SJCRH30 (cell line): ENCODE measurements around the gene CTNNA3. TPM values are rescaled to one million over a fixed set of nuclear protein-coding genes. Genes with fewer than 3 reads are reported as not detected.

Source experiments
- DNase-seq, 2 experiments: peaks; one replicate each; pipeline ENCODE4 v3.0.0-alpha.2; 2015 to 2020
- H3K27ac ChIP-seq: fragments of 250-450 bp; sonication (Bioruptor Pico); 2 replicates; pipeline ENCODE4 v1.5.1; 2020; ENCODE audit warnings: mild to moderate bottlenecking, moderate library complexity
- H3K27me3 ChIP-seq: fragments of 250-450 bp; sonication (Bioruptor Pico); 2 replicates; pipeline ENCODE4 v1.5.1; 2020; ENCODE audit warnings: mild to moderate bottlenecking, moderate library complexity
- H3K36me3 ChIP-seq: fragments of 250-450 bp; sonication (Bioruptor Pico); 2 replicates; pipeline ENCODE4 v1.5.1; 2020; ENCODE audit warnings: mild to moderate bottlenecking, moderate library complexity
- H3K4me1 ChIP-seq: fragments of 250-450 bp; sonication (Bioruptor Pico); 2 replicates; pipeline ENCODE4 v1.5.1; 2020; ENCODE audit warnings: mild to moderate bottlenecking, moderate library complexity
- H3K4me3 ChIP-seq: fragments of 250-450 bp; sonication (Bioruptor Pico); 2 replicates; pipeline ENCODE4 v1.5.1; 2020; ENCODE audit warnings: mild to moderate bottlenecking, moderate library complexity
- H3K9me3 ChIP-seq: fragments of 250-450 bp; sonication (Bioruptor Pico); replicated peaks from 2 replicates; pipeline ENCODE4 v1.5.1; 2020; ENCODE audit warnings: mild to moderate bottlenecking, moderate library complexity
- total RNA-seq: library from RNA; depleted of rRNA; stranded (reverse); fragments of >200 nt; shearing (Covaris generic); gene quantifications from 2 replicates; pipeline ENCODE4 v1.2.3, GENCODE V29; 2014

CTNNA3 gene
- total RNA-seq, 1 experiment from 2014 or later = 2.7 TPM

GRCh38 chr10:66564287-66564686 is 1131.7 kb downstream of the CTNNA3 start:
- Histone ChIP-seq H3K27ac (no peak overlapping the region), H3K27me3 (no peaks in the 10 kb centered on the region), H3K4me1 (no peaks in the 10 kb centered on the region), H3K36me3 (no peaks in the 10 kb centered on the region), H3K4me3 (no peak overlapping the region), H3K9me3 (no peaks in the 10 kb centered on the region)
- DNase-seq = no peak

- DNase-seq = no peak
- Histone ChIP-seq H3K36me3 (no peaks in the 10 kb centered on the region), H3K4me1 (no peaks in the 10 kb centered on the region), H3K27me3 (no peaks in the 10 kb centered on the region), H3K9me3 (no peaks in the 10 kb centered on the region), H3K27ac (no peak overlapping the region), H3K4me3 (no peak overlapping the region)
Measured at GRCh38 chr10:66555061-66555460, 1140.9 kb downstream of the CTNNA3 start.

GRCh38 chr10:66552331-66552730 is 1143.7 kb downstream of the CTNNA3 start:
- H3K36me3 ChIP-seq = no peaks in the 10 kb centered on the region
- H3K9me3 ChIP-seq = no peaks in the 10 kb centered on the region
- DNase-seq = no peak
- no peaks in the 10 kb centered on the region for H3K27me3 ChIP-seq
- no peak overlapping the region for H3K27ac ChIP-seq
- no peak overlapping the region for H3K4me3 ChIP-seq
- no peaks in the 10 kb centered on the region for H3K4me1 ChIP-seq

GRCh38 chr10:66550351-66550750 is 1145.6 kb downstream of the CTNNA3 start:
- Histone ChIP-seq H3K9me3 (no peaks in the 10 kb centered on the region), H3K4me3 (no peak overlapping the region)

GRCh38 chr10:66538908-66539307 is 1157.1 kb downstream of the CTNNA3 start:
- Histone ChIP-seq H3K4me1 (no peaks in the 10 kb centered on the region), H3K4me3 (no peak overlapping the region), H3K9me3 (no peaks in the 10 kb centered on the region), H3K27ac (no peak overlapping the region), H3K36me3 (no peaks in the 10 kb centered on the region), H3K27me3 (no peaks in the 10 kb centered on the region)
- no peak for DNase-seq

More at GRCh38 chr10:66550351-66550750, 1145.6 kb downstream of the CTNNA3 start:
- no peak overlapping the region for H3K27ac ChIP-seq
- H3K4me1 ChIP-seq = no peaks in the 10 kb centered on the region
- H3K27me3 ChIP-seq = no peaks in the 10 kb centered on the region
- no peaks in the 10 kb centered on the region for H3K36me3 ChIP-seq
- DNase-seq = no peak

GRCh38 chr10:66538371-66538770 is 1157.6 kb downstream of the CTNNA3 start:
- no peak for DNase-seq
- H3K4me1 ChIP-seq = no peaks in the 10 kb centered on the region
- H3K27me3 ChIP-seq = no peaks in the 10 kb centered on the region
- H3K27ac ChIP-seq = no peak overlapping the region
- H3K36me3 ChIP-seq = no peaks in the 10 kb centered on the region
- H3K4me3 ChIP-seq = no peak overlapping the region
- no peaks in the 10 kb centered on the region for H3K9me3 ChIP-seq

- DNase-seq = no peak
- no peaks in the 10 kb centered on the region for H3K9me3 ChIP-seq
- no peak overlapping the region for H3K27ac ChIP-seq
- H3K27me3 ChIP-seq = no peaks in the 10 kb centered on the region
- no peaks in the 10 kb centered on the region for H3K36me3 ChIP-seq
- no peaks in the 10 kb centered on the region for H3K4me1 ChIP-seq
- no peak overlapping the region for H3K4me3 ChIP-seq
Measured at GRCh38 chr10:66537186-66537585, 1158.8 kb downstream of the CTNNA3 start.

GRCh38 chr10:66535439-66535838 is 1160.6 kb downstream of the CTNNA3 start:
- Histone ChIP-seq H3K9me3 (no peaks in the 10 kb centered on the region), H3K36me3 (no peaks in the 10 kb centered on the region), H3K4me3 (no peak overlapping the region), H3K27me3 (no peaks in the 10 kb centered on the region), H3K27ac (no peak overlapping the region), H3K4me1 (no peaks in the 10 kb centered on the region)
- no peak for DNase-seq

- H3K27me3 ChIP-seq = no peaks in the 10 kb centered on the region
- no peaks in the 10 kb centered on the region for H3K4me1 ChIP-seq
- H3K9me3 ChIP-seq = no peaks in the 10 kb centered on the region
- no peaks in the 10 kb centered on the region for H3K36me3 ChIP-seq
- H3K4me3 ChIP-seq = no peak overlapping the region
- H3K27ac ChIP-seq = no peak overlapping the region
- DNase-seq = no peak
Measured at GRCh38 chr10:66534866-66535265, 1161.1 kb downstream of the CTNNA3 start.

GRCh38 chr10:66521506-66521905 is 1174.5 kb downstream of the CTNNA3 start:
- Histone ChIP-seq H3K4me3 (no peak overlapping the region), H3K27ac (no peak overlapping the region), H3K9me3 (no peaks in the 10 kb centered on the region), H3K27me3 (no peaks in the 10 kb centered on the region), H3K36me3 (no peaks in the 10 kb centered on the region), H3K4me1 (no peaks in the 10 kb centered on the region)
- peak; percentile 12 to 42 for DNase-seq

GRCh38 chr10:66519616-66520015 is 1176.4 kb downstream of the CTNNA3 start:
- no peak overlapping the region for H3K27ac ChIP-seq
- DNase-seq = no peak
- H3K27me3 ChIP-seq = no peaks in the 10 kb centered on the region
- H3K4me1 ChIP-seq = no peaks in the 10 kb centered on the region
- H3K9me3 ChIP-seq = no peaks in the 10 kb centered on the region
- no peak overlapping the region for H3K4me3 ChIP-seq
- no peaks in the 10 kb centered on the region for H3K36me3 ChIP-seq

GRCh38 chr10:66514666-66515065 is 1181.3 kb downstream of the CTNNA3 start:
- no peaks in the 10 kb centered on the region for H3K27me3 ChIP-seq
- no peaks in the 10 kb centered on the region for H3K9me3 ChIP-seq
- H3K4me1 ChIP-seq = no peaks in the 10 kb centered on the region
- no peaks in the 10 kb centered on the region for H3K36me3 ChIP-seq
- no peak overlapping the region for H3K27ac ChIP-seq
- no peak overlapping the region for H3K4me3 ChIP-seq
- no peak for DNase-seq

GRCh38 chr10:66513504-66513903 is 1182.5 kb downstream of the CTNNA3 start:
- no peaks in the 10 kb centered on the region for H3K36me3 ChIP-seq
- DNase-seq = no peak
- H3K27me3 ChIP-seq = no peaks in the 10 kb centered on the region
- H3K4me1 ChIP-seq = no peaks in the 10 kb centered on the region
- H3K9me3 ChIP-seq = no peaks in the 10 kb centered on the region
- no peak overlapping the region for H3K27ac ChIP-seq
- no peak overlapping the region for H3K4me3 ChIP-seq

GRCh38 chr10:66505003-66505657 is 1190.9 kb downstream of the CTNNA3 start:
- H3K9me3 ChIP-seq = no peaks in the 10 kb centered on the region
- H3K27me3 ChIP-seq = no peaks in the 10 kb centered on the region
- no peak overlapping the region for H3K4me3 ChIP-seq
- no peak overlapping the region for H3K27ac ChIP-seq
- H3K4me1 ChIP-seq = no peaks in the 10 kb centered on the region
- H3K36me3 ChIP-seq = no peaks in the 10 kb centered on the region
- DNase-seq = no peak

GRCh38 chr10:66501356-66501755 is 1194.6 kb downstream of the CTNNA3 start:
- no peaks in the 10 kb centered on the region for H3K4me1 ChIP-seq
- DNase-seq = no peak
- H3K36me3 ChIP-seq = no peaks in the 10 kb centered on the region
- no peak overlapping the region for H3K27ac ChIP-seq
- no peaks in the 10 kb centered on the region for H3K27me3 ChIP-seq
- H3K4me3 ChIP-seq = no peak overlapping the region
- no peaks in the 10 kb centered on the region for H3K9me3 ChIP-seq

- H3K27me3 ChIP-seq = no peaks in the 10 kb centered on the region
- H3K27ac ChIP-seq = no peak overlapping the region
- DNase-seq = no peak
- H3K4me1 ChIP-seq = no peaks in the 10 kb centered on the region
- H3K36me3 ChIP-seq = no peaks in the 10 kb centered on the region
- no peak overlapping the region for H3K4me3 ChIP-seq
- H3K9me3 ChIP-seq = no peaks in the 10 kb centered on the region
Measured at GRCh38 chr10:66483966-66484365, 1212.0 kb downstream of the CTNNA3 start.
